HepG2 (cell line): ENCODE measurements around the gene NRN1L. TPM values are rescaled to one million over a fixed set of nuclear protein-coding genes. Genes with fewer than 3 reads are reported as not detected.
"Not testable (repeated sequence)": the region's sequence is repeated elsewhere in the genome, so short reads cannot be mapped to it uniquely, and the experiment has no call there.

Source experiments
- ATAC-seq: fragments of 200-7000 bp; cut with Tn5 transposase; 3 replicates; pipeline ENCODE4 v1.9.1; 2020; ENCODE audit warnings: mild to moderate bottlenecking, moderate library complexity
- BruUV-seq: library from RNA; stranded (reverse); fragments of 400-500 nt; replicated peaks from 2 replicates; lab custom pipeline; 2021; lab: Mats Ljungman, UMichigan
- CTCF ChIA-PET: fragments of 300-600 bp; formaldehyde crosslinking; extraction: SDS; loops from one replicate; lab custom pipeline; 2021; ENCODE audit warnings: low total read pairs, inconsistent platforms, low intra/inter-chr PET ratio; lab: Yijun Ruan, JAX
- POLR2A ChIA-PET: fragments of 350-600 bp; sonication (Branson Sonifier 250); formaldehyde crosslinking; loops from one replicate; lab custom pipeline; 2020; ENCODE audit warnings: antibody characterized with exemption, inconsistent platforms; lab: Yijun Ruan, JAX
- DNase-seq: peaks from one replicate; pipeline ENCODE4 v3.0.0-alpha.2; 2015; ENCODE audit warnings: low spot score
- FAIRE-seq: peaks from 3 replicates; lab custom pipeline; 2011; peaks lifted over from hg19 to GRCh38; lab: Jason Lieb, UNC
- H2AFZ ChIP-seq: one replicate; pipeline ENCODE4 v1.6.1; 2011; ENCODE audit warnings: low read length, inconsistent platforms
- H3K27ac ChIP-seq: fragments of 300-600 bp; 3 replicates; pipeline ENCODE4 v1.8.0; 2011; ENCODE audit warnings: mixed run types, mild to moderate bottlenecking, mixed read lengths, low read length, inconsistent platforms; ENCODE audit not compliant: insufficient read depth; ENCODE audit errors: extremely low read length
- H3K27me3 ChIP-seq, 2 experiments: fragments of 200-600 bp in 1 of 2; 2 replicates in 1 of 2; 3 replicates in 1 of 2; pipeline versions ENCODE4 v1.6.0 to v1.8.0; 2011; ENCODE audit warnings: low read length in 2 of 2, mild to moderate bottlenecking in 2 of 2, moderate library complexity in 2 of 2, inconsistent platforms in 1 of 2; ENCODE audit not compliant: insufficient read depth in 2 of 2, control insufficient read depth in 1 of 2
- H3K36me3 ChIP-seq, 2 experiments: fragments of 200-600 bp in 1 of 2; replicated peaks in 1 of 2; 2 replicates in 1 of 2; 3 replicates in 1 of 2; pipeline versions ENCODE4 v1.5.1 to v1.8.0; 2011; ENCODE audit warnings: low read length in 2 of 2, inconsistent platforms in 1 of 2; ENCODE audit not compliant: insufficient read depth in 2 of 2, control insufficient read depth in 1 of 2
- H3K4me1 ChIP-seq: 2 replicates; pipeline ENCODE4 v1.5.1; 2012; ENCODE audit warnings: low read length, inconsistent platforms; ENCODE audit not compliant: insufficient read depth
- H3K4me2 ChIP-seq: 2 replicates; pipeline ENCODE4 v1.6.0; 2011; ENCODE audit warnings: low read depth, low read length, inconsistent platforms
- H3K4me3 ChIP-seq, 3 experiments: fragments of 200-600 bp in 1 of 3; sonication (generic), shearing (Covaris generic) in 1 of 3; replicated peaks in 1 of 3; 2 replicates each; pipeline ENCODE4 v1.5.1; 2011 to 2016; ENCODE audit warnings: low read length in 3 of 3, inconsistent platforms in 2 of 3, low read depth in 2 of 3, mild to moderate bottlenecking in 2 of 3, control low read depth in 1 of 3, mixed read lengths in 1 of 3; ENCODE audit not compliant: insufficient read depth in 1 of 3
- H3K79me2 ChIP-seq: one replicate; pipeline ENCODE4 v1.6.1; 2011; ENCODE audit warnings: low read length, inconsistent platforms; ENCODE audit not compliant: insufficient read depth
- H3K9ac ChIP-seq: 2 replicates; pipeline ENCODE4 v1.6.0; 2011; ENCODE audit warnings: mild to moderate bottlenecking, low read depth, low read length, inconsistent platforms; ENCODE audit not compliant: insufficient read depth
- H3K9me3 ChIP-seq: 2 replicates; pipeline ENCODE4 v1.5.1; 2012; ENCODE audit warnings: mild to moderate bottlenecking, low read length
- H4K20me1 ChIP-seq: 2 replicates; pipeline ENCODE4 v1.6.0; 2011; ENCODE audit warnings: inconsistent platforms, mild to moderate bottlenecking, low read length, moderate library complexity; ENCODE audit not compliant: insufficient read depth
- ATF3 ChIP-seq: sonication (generic); formaldehyde crosslinking; IDR thresholded peaks from 2 replicates; pipeline ENCODE4 v1.4.0; 2020; ENCODE audit warnings: missing genetic modification reagents
- CREB1 ChIP-seq, 2 experiments: fragments of 450-650 bp in 1 of 2; IDR thresholded peaks; 2 replicates each; pipeline ENCODE4 v1.6.1; 2016 to 2017; ENCODE audit warnings: control low read depth in 1 of 2, mild to moderate bottlenecking in 1 of 2, missing compliant biosample characterization in 1 of 2, missing genetic modification characterization in 1 of 2
- HNF4A ChIP-seq: sonication (generic); formaldehyde crosslinking; IDR thresholded peaks from 2 replicates; pipeline ENCODE4 v1.4.0; 2020; ENCODE audit warnings: missing genetic modification reagents
- JUND ChIP-seq: sonication (generic); formaldehyde crosslinking; IDR thresholded peaks from 2 replicates; pipeline ENCODE4 v1.8.0; 2022; ENCODE audit warnings: mild to moderate bottlenecking, missing genetic modification reagents
- MED1 ChIP-seq: sonication (generic); formaldehyde crosslinking; IDR thresholded peaks from 2 replicates; pipeline ENCODE4 v1.4.0; 2020; ENCODE audit warnings: missing genetic modification reagents
- MEF2D ChIP-seq: sonication (generic); formaldehyde crosslinking; IDR thresholded peaks from 2 replicates; pipeline ENCODE4 v1.5.1; 2020; ENCODE audit warnings: mild to moderate bottlenecking, missing genetic modification reagents
- NCOA2 ChIP-seq: sonication (generic); formaldehyde crosslinking; IDR thresholded peaks from 2 replicates; pipeline ENCODE4 v1.8.0; 2022; ENCODE audit warnings: inconsistent platforms
- SALL1 ChIP-seq: sonication (generic); formaldehyde crosslinking; IDR thresholded peaks from 2 replicates; pipeline ENCODE4 v1.8.0; 2022; ENCODE audit warnings: mild to moderate bottlenecking, missing genetic modification reagents
- STAT6 ChIP-seq: sonication (generic); formaldehyde crosslinking; IDR thresholded peaks from 2 replicates; pipeline ENCODE4 v1.4.0; 2020; ENCODE audit warnings: missing genetic modification reagents, mild to moderate bottlenecking, borderline replicate concordance
- TBX2 ChIP-seq: sonication (generic); formaldehyde crosslinking; IDR thresholded peaks from 2 replicates; pipeline ENCODE4 v1.5.0; 2020; ENCODE audit warnings: missing genetic modification reagents, mild to moderate bottlenecking, borderline replicate concordance
- TFDP1 ChIP-seq: IDR thresholded peaks from 2 replicates; pipeline ENCODE4 v1.6.1; 2016; ENCODE audit warnings: missing compliant biosample characterization, missing genetic modification reagents, borderline replicate concordance
- ZMYM3 ChIP-seq: sonication (generic); formaldehyde crosslinking; IDR thresholded peaks from 2 replicates; pipeline ENCODE4 v1.5.1; 2020; ENCODE audit warnings: mild to moderate bottlenecking, missing genetic modification reagents
- ZNF460 ChIP-seq: sonication (generic); formaldehyde crosslinking; IDR thresholded peaks from 2 replicates; pipeline ENCODE4 v1.5.1; 2020; ENCODE audit warnings: missing genetic modification reagents, mild to moderate bottlenecking, borderline replicate concordance
- WGBS: methylation state at CpG from one replicate; pipeline ENCODE4 v1.1.6; 2017; ENCODE audit warnings: low lambda C conversion rate; 5-methylcytosine and 5-hydroxymethylcytosine counted together
- in situ Hi-C: cut with HindIII; loops from 2 replicates; pipeline ENCODE4 v1.10.0; 2017; ENCODE audit warnings: low pct_unique_long_range_greater_than_20kb; ENCODE audit not compliant: extremely low pct_ligation_motif_present
- intact Hi-C: fragments of 100-400 bp; cut with micrococcal nuclease; formaldehyde crosslinking; loops from one replicate; pipeline ENCODE4 v1.10.0; 2022; ENCODE audit not compliant: unreplicated experiment
- polyA plus RNA-seq, 8 experiments: library from polyadenylated mRNA; depleted of rRNA in 3 of 8; stranded (reverse) in 7 of 8; unstranded in 1 of 8; fragments of >200 nt; fragmentation: Illumina TruSeq in 4 of 8; extraction: Trizol in 4 of 8; gene quantifications; 2 replicates each; pipeline versions ENCODE4 v1.2.1 to v1.2.3, GENCODE V29; 2011 to 2016; ENCODE audit warnings: low read depth in 4 of 8, missing spikeins in 1 of 8, mixed read lengths in 1 of 8; ENCODE audit not compliant: insufficient read depth in 1 of 8
- total RNA-seq, 5 experiments: library from RNA; depleted of rRNA; stranded (reverse); fragments of >200 nt; fragmentation: Illumina TruSeq; extraction: Trizol; gene quantifications; 2 replicates each; pipeline ENCODE4 v1.2.3, GENCODE V29; 2016; ENCODE audit warnings: low read depth in 1 of 5
- TF ChIP-seq, protein P1 (sequence below): sonication (generic); formaldehyde crosslinking; IDR thresholded peaks from 2 replicates; pipeline ENCODE4 v1.4.0; 2020; ENCODE audit warnings: missing genetic modification reagents

Gene NRN1L
- total and polyA plus RNA-seq, 2 of the 13 experiments (the other 11 are each of a cell fraction or from before 2014, with no cell fraction given): 0.53 to 1.2 TPM

- TF ChIP-seq CREB1 (IDR thresholded peaks at IDR 0.05) (0 out of 2 replicates have a peak, but pooled peaks have one; percentile 12), ZMYM3 (CRISPR knock-in tag) (peak; percentile 88), TBX2 (CRISPR knock-in tag) (0 out of 2 replicates have a peak, but pooled peaks have one; percentile 26), JUND (0 out of 2 replicates have a peak, but pooled peaks have one; percentile 23), ZNF460 (CRISPR knock-in tag) (peak; percentile 48; the same call in 1 of the 2 replicates), SALL1 (CRISPR knock-in tag) (peak; percentile 68), NCOA2 (CRISPR knock-in tag) (peak; percentile 11; the same call in 1 of the 2 replicates), MEF2D (CRISPR knock-in tag) (0 out of 2 replicates have a peak, but pooled peaks have one; percentile 27), MED1 (CRISPR knock-in tag) (0 out of 2 replicates have a peak, but pooled peaks have one; percentile 21), ATF3 (CRISPR knock-in tag) (peak; percentile 47; the same call in 1 of the 2 replicates), HNF4A (peak; percentile 65), TFDP1 (CRISPR knock-in tag) (0 out of 2 replicates have a peak, but pooled peaks have one; percentile 7)
- not testable (repeated sequence) for TF ChIP-seq CREB1 (CRISPR knock-in tag; IDR thresholded peaks at IDR 0.05)
Observed at GRCh38 chr16:67837190-67837589, 47.5 kb upstream of the NRN1L start (continued).

DNA sequence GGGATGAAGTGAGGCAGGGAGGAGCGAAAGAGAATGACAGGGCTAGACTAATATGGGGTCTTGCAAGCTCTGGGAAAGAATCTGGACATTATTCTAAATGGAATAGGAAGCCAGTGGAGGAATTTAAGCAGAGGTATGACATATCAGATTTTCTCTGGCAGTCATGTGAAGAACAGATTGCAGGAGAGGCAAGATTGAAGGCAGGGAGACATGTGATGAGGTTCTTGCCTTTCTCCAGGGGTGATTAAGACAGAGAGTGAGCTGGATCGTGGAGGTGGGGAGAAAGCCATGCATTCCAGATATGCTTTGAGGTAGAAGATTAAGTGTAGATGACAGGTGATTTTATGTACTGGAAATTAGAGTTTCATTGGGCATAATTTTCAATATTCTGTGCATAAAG is 46.9 kb upstream of the NRN1L start:
- intact Hi-C loops: no loop called here
- POLR2A ChIA-PET: no interaction called here
- BruUV-seq: no TSS peak
- DNase-seq: no peak
- no peak overlapping the region for H3K4me3 ChIP-seq
- peaks cover 10% of the 10 kb centered on the region for H3K79me2 ChIP-seq
- FAIRE-seq: no peak
- H4K20me1 ChIP-seq: no peaks in the 10 kb centered on the region
- no peak overlapping the region for H3K9ac ChIP-seq
- no peaks in the 10 kb centered on the region for H3K36me3 ChIP-seq
- peak overlapping the region; percentile 13; the same call in 1 of the 2 replicates for H3K4me2 ChIP-seq
- no peak overlapping the region for H3K27ac ChIP-seq
- no peaks in the 10 kb centered on the region for H3K9me3 ChIP-seq
- CTCF ChIA-PET: no interaction called here
- peaks cover 34% of the 10 kb centered on the region for H3K4me1 ChIP-seq
- no peaks in the 10 kb centered on the region; a peak in 1 of 5 replicates for H3K27me3 ChIP-seq
- in situ Hi-C loops: no loop called here
- WGBS: 67% methylated on average over 2 of the region's 2 CpGs
- no peak for ATAC-seq
- no peak overlapping the region for H2AFZ ChIP-seq
- TF ChIP-seq, protein P1, sequence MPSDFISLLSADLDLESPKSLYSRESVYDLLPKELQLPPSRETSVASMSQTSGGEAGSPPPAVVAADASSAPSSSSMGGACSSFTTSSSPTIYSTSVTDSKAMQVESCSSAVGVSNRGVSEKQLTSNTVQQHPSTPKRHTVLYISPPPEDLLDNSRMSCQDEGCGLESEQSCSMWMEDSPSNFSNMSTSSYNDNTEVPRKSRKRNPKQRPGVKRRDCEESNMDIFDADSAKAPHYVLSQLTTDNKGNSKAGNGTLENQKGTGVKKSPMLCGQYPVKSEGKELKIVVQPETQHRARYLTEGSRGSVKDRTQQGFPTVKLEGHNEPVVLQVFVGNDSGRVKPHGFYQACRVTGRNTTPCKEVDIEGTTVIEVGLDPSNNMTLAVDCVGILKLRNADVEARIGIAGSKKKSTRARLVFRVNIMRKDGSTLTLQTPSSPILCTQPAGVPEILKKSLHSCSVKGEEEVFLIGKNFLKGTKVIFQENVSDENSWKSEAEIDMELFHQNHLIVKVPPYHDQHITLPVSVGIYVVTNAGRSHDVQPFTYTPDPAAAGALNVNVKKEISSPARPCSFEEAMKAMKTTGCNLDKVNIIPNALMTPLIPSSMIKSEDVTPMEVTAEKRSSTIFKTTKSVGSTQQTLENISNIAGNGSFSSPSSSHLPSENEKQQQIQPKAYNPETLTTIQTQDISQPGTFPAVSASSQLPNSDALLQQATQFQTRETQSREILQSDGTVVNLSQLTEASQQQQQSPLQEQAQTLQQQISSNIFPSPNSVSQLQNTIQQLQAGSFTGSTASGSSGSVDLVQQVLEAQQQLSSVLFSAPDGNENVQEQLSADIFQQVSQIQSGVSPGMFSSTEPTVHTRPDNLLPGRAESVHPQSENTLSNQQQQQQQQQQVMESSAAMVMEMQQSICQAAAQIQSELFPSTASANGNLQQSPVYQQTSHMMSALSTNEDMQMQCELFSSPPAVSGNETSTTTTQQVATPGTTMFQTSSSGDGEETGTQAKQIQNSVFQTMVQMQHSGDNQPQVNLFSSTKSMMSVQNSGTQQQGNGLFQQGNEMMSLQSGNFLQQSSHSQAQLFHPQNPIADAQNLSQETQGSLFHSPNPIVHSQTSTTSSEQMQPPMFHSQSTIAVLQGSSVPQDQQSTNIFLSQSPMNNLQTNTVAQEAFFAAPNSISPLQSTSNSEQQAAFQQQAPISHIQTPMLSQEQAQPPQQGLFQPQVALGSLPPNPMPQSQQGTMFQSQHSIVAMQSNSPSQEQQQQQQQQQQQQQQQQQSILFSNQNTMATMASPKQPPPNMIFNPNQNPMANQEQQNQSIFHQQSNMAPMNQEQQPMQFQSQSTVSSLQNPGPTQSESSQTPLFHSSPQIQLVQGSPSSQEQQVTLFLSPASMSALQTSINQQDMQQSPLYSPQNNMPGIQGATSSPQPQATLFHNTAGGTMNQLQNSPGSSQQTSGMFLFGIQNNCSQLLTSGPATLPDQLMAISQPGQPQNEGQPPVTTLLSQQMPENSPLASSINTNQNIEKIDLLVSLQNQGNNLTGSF (CRISPR knock-in tag): no peak
- TF ChIP-seq STAT6 (CRISPR knock-in tag): no peak
